NCI-H146 (cell line): ENCODE data around the gene RFX2.
A peak's percentile ranks its signal among the peaks of the same experiment; 100 is the strongest.

ENCODE experiments used
- DNase-seq: peaks from one replicate; lab custom pipeline; 2025; lab: John Stamatoyannopoulos, UW

Gene RFX2

GRCh38 chr19:6059988-6060599 lies 50.2 kb downstream of the RFX2 start:
- DNase-seq = no peak

GRCh38 chr19:6059396-6059947 lies 50.8 kb downstream of the RFX2 start:
- no peak for DNase-seq

GRCh38 chr19:6058518-6059201 lies 51.6 kb downstream of the RFX2 start:
- DNase-seq = no peak

GRCh38 chr19:6057651-6058517 lies 52.4 kb downstream of the RFX2 start:
- no peak for DNase-seq

- peak; percentile 14 for DNase-seq
These were observed 53.3 kb downstream of the RFX2 start for GRCh38 chr19:6056801-6057650.

- DNase-seq = no peak
These were observed 54.0 kb downstream of the RFX2 start for GRCh38 chr19:6056282-6056741.

- no peak for DNase-seq
These were observed 55.1 kb downstream of the RFX2 start for GRCh38 chr19:6055013-6055795.

GRCh38 chr19:6048793-6049405 lies 61.4 kb downstream of the RFX2 start:
- peak; percentile 63 for DNase-seq

- DNase-seq = no peak
These were observed 62.0 kb downstream of the RFX2 start for GRCh38 chr19:6048348-6048747.

GRCh38 chr19:6047741-6048251 lies 62.5 kb downstream of the RFX2 start:
- DNase-seq = peak; percentile 45

- no peak for DNase-seq
These were observed 63.0 kb downstream of the RFX2 start for GRCh38 chr19:6047256-6047655.

- no peak for DNase-seq
These were observed 65.2 kb downstream of the RFX2 start for GRCh38 chr19:6045108-6045507.

- no peak for DNase-seq
These were observed 66.1 kb downstream of the RFX2 start for GRCh38 chr19:6044056-6044805.

GRCh38 chr19:6042776-6043726 lies 67.2 kb downstream of the RFX2 start:
- DNase-seq = no peak

GRCh38 chr19:6041991-6042481 lies 68.3 kb downstream of the RFX2 start:
- no peak for DNase-seq

- no peak for DNase-seq
These were observed 69.2 kb downstream of the RFX2 start for GRCh38 chr19:6041071-6041470.

GRCh38 chr19:6039566-6040225 lies 70.6 kb downstream of the RFX2 start:
- DNase-seq = no peak
